HepG2 (cell line): ENCODE data around the gene PCAT6. TPM values are rescaled to one million over a fixed set of nuclear protein-coding genes. Genes with fewer than 3 reads are reported as not detected.

Source experiments
- ATAC-seq: fragments of 200-7000 bp; cut with Tn5 transposase; 3 replicates; pipeline ENCODE4 v1.9.1; 2020; ENCODE audit warnings: mild to moderate bottlenecking, moderate library complexity
- BruUV-seq: library from RNA; stranded (reverse); fragments of 400-500 nt; replicated peaks from 2 replicates; lab custom pipeline; 2021; lab: Mats Ljungman, UMichigan
- CTCF ChIA-PET: fragments of 300-600 bp; formaldehyde crosslinking; extraction: SDS; loops from one replicate; lab custom pipeline; 2021; ENCODE audit warnings: low total read pairs, inconsistent platforms, low intra/inter-chr PET ratio; lab: Yijun Ruan, JAX
- POLR2A ChIA-PET: fragments of 350-600 bp; sonication (Branson Sonifier 250); formaldehyde crosslinking; loops from one replicate; lab custom pipeline; 2020; ENCODE audit warnings: antibody characterized with exemption, inconsistent platforms; lab: Yijun Ruan, JAX
- DNase-seq: peaks from one replicate; pipeline ENCODE4 v3.0.0-alpha.2; 2015; ENCODE audit warnings: low spot score
- FAIRE-seq: peaks from 3 replicates; lab custom pipeline; 2011; peaks lifted over from hg19 to GRCh38; lab: Jason Lieb, UNC
- H2AFZ ChIP-seq: one replicate; pipeline ENCODE4 v1.6.1; 2011; ENCODE audit warnings: low read length, inconsistent platforms
- H3K27ac ChIP-seq: fragments of 300-600 bp; 3 replicates; pipeline ENCODE4 v1.8.0; 2011; ENCODE audit warnings: mixed run types, mild to moderate bottlenecking, mixed read lengths, low read length, inconsistent platforms; ENCODE audit not compliant: insufficient read depth; ENCODE audit errors: extremely low read length
- H3K27me3 ChIP-seq, 2 experiments: fragments of 200-600 bp in 1 of 2; 2 replicates in 1 of 2; 3 replicates in 1 of 2; pipeline versions ENCODE4 v1.6.0 to v1.8.0; 2011; ENCODE audit warnings: low read length in 2 of 2, mild to moderate bottlenecking in 2 of 2, moderate library complexity in 2 of 2, inconsistent platforms in 1 of 2; ENCODE audit not compliant: insufficient read depth in 2 of 2, control insufficient read depth in 1 of 2
- H3K36me3 ChIP-seq, 2 experiments: fragments of 200-600 bp in 1 of 2; replicated peaks in 1 of 2; 2 replicates in 1 of 2; 3 replicates in 1 of 2; pipeline versions ENCODE4 v1.5.1 to v1.8.0; 2011; ENCODE audit warnings: low read length in 2 of 2, inconsistent platforms in 1 of 2; ENCODE audit not compliant: insufficient read depth in 2 of 2, control insufficient read depth in 1 of 2
- H3K4me1 ChIP-seq: 2 replicates; pipeline ENCODE4 v1.5.1; 2012; ENCODE audit warnings: low read length, inconsistent platforms; ENCODE audit not compliant: insufficient read depth
- H3K4me2 ChIP-seq: 2 replicates; pipeline ENCODE4 v1.6.0; 2011; ENCODE audit warnings: low read depth, low read length, inconsistent platforms
- H3K4me3 ChIP-seq, 3 experiments: fragments of 200-600 bp in 1 of 3; sonication (generic), shearing (Covaris generic) in 1 of 3; replicated peaks in 1 of 3; 2 replicates each; pipeline ENCODE4 v1.5.1; 2011 to 2016; ENCODE audit warnings: low read length in 3 of 3, inconsistent platforms in 2 of 3, low read depth in 2 of 3, mild to moderate bottlenecking in 2 of 3, control low read depth in 1 of 3, mixed read lengths in 1 of 3; ENCODE audit not compliant: insufficient read depth in 1 of 3
- H3K79me2 ChIP-seq: one replicate; pipeline ENCODE4 v1.6.1; 2011; ENCODE audit warnings: low read length, inconsistent platforms; ENCODE audit not compliant: insufficient read depth
- H3K9ac ChIP-seq: 2 replicates; pipeline ENCODE4 v1.6.0; 2011; ENCODE audit warnings: mild to moderate bottlenecking, low read depth, low read length, inconsistent platforms; ENCODE audit not compliant: insufficient read depth
- H3K9me3 ChIP-seq: 2 replicates; pipeline ENCODE4 v1.5.1; 2012; ENCODE audit warnings: mild to moderate bottlenecking, low read length
- H4K20me1 ChIP-seq: 2 replicates; pipeline ENCODE4 v1.6.0; 2011; ENCODE audit warnings: inconsistent platforms, mild to moderate bottlenecking, low read length, moderate library complexity; ENCODE audit not compliant: insufficient read depth
- ATF6 ChIP-seq: sonication (generic); formaldehyde crosslinking; conservative IDR thresholded peaks from 2 replicates; pipeline ENCODE4 v1.4.0; 2020; ENCODE audit warnings: missing genetic modification reagents
- ELF3 ChIP-seq: IDR thresholded peaks from 2 replicates; pipeline ENCODE4 v1.6.1; 2016; ENCODE audit warnings: missing genetic modification reagents, missing compliant biosample characterization
- GZF1 ChIP-seq: sonication (generic); formaldehyde crosslinking; IDR thresholded peaks from 2 replicates; pipeline ENCODE4 v1.5.1; 2020; ENCODE audit warnings: mild to moderate bottlenecking, missing genetic modification reagents
- HIVEP1 ChIP-seq: sonication (generic); formaldehyde crosslinking; IDR thresholded peaks from 2 replicates; pipeline ENCODE4 v1.4.0; 2020; ENCODE audit warnings: mild to moderate bottlenecking, missing genetic modification reagents
- MAZ ChIP-seq, 2 experiments: sonication (generic) in 1 of 2; formaldehyde crosslinking in 1 of 2; IDR thresholded peaks; 2 replicates each; pipeline versions ENCODE4 v1.5.0 to v1.6.1; 2012 to 2020; ENCODE audit warnings: low read depth in 2 of 2, mild to moderate bottlenecking in 2 of 2, borderline replicate concordance in 1 of 2, improper control_type of control experiment in 1 of 2, low read length in 1 of 2, missing genetic modification reagents in 1 of 2, moderate library complexity in 1 of 2
- MTF1 ChIP-seq: sonication (generic); formaldehyde crosslinking; IDR thresholded peaks from 2 replicates; pipeline ENCODE4 v1.5.0; 2020; ENCODE audit warnings: missing genetic modification reagents
- SALL2 ChIP-seq: sonication (generic); formaldehyde crosslinking; IDR thresholded peaks from 2 replicates; pipeline ENCODE4 v1.8.1; 2023; ENCODE audit warnings: mild to moderate bottlenecking, missing genetic modification reagents, inconsistent platforms
- SMAD3 ChIP-seq: sonication (generic); formaldehyde crosslinking; IDR thresholded peaks from 2 replicates; pipeline ENCODE4 v1.4.0; 2020; ENCODE audit warnings: missing genetic modification reagents
- TGIF2 ChIP-seq: IDR thresholded peaks from 2 replicates; pipeline ENCODE4 v1.6.1; 2016; ENCODE audit warnings: control low read depth, missing compliant biosample characterization
- ZNF317 ChIP-seq: sonication (generic); formaldehyde crosslinking; IDR thresholded peaks from 2 replicates; pipeline ENCODE4 v1.5.0; 2020; ENCODE audit warnings: mild to moderate bottlenecking, missing genetic modification reagents
- ZNF446 ChIP-seq: sonication (generic); formaldehyde crosslinking; IDR thresholded peaks from 2 replicates; pipeline ENCODE4 v1.5.0; 2020; ENCODE audit warnings: mild to moderate bottlenecking, missing genetic modification reagents
- WGBS: methylation state at CpG from one replicate; pipeline ENCODE4 v1.1.6; 2017; ENCODE audit warnings: low lambda C conversion rate; 5-methylcytosine and 5-hydroxymethylcytosine counted together
- in situ Hi-C: cut with HindIII; loops from 2 replicates; pipeline ENCODE4 v1.10.0; 2017; ENCODE audit warnings: low pct_unique_long_range_greater_than_20kb; ENCODE audit not compliant: extremely low pct_ligation_motif_present
- intact Hi-C: fragments of 100-400 bp; cut with micrococcal nuclease; formaldehyde crosslinking; loops from one replicate; pipeline ENCODE4 v1.10.0; 2022; ENCODE audit not compliant: unreplicated experiment
- polyA plus RNA-seq, 8 experiments: library from polyadenylated mRNA; depleted of rRNA in 3 of 8; stranded (reverse) in 7 of 8; unstranded in 1 of 8; fragments of >200 nt; fragmentation: Illumina TruSeq in 4 of 8; extraction: Trizol in 4 of 8; gene quantifications; 2 replicates each; pipeline versions ENCODE4 v1.2.1 to v1.2.3, GENCODE V29; 2011 to 2016; ENCODE audit warnings: low read depth in 4 of 8, missing spikeins in 1 of 8, mixed read lengths in 1 of 8; ENCODE audit not compliant: insufficient read depth in 1 of 8
- total RNA-seq, 5 experiments: library from RNA; depleted of rRNA; stranded (reverse); fragments of >200 nt; fragmentation: Illumina TruSeq; extraction: Trizol; gene quantifications; 2 replicates each; pipeline ENCODE4 v1.2.3, GENCODE V29; 2016; ENCODE audit warnings: low read depth in 1 of 5
- TF ChIP-seq, protein P1 (sequence below): sonication (generic); formaldehyde crosslinking; IDR thresholded peaks from 2 replicates; pipeline ENCODE4 v1.4.0; 2020; ENCODE audit warnings: missing genetic modification reagents
- TF ChIP-seq, protein P2 (sequence below): sonication (generic); formaldehyde crosslinking; IDR thresholded peaks from 2 replicates; pipeline ENCODE4 v1.5.0; 2020; ENCODE audit warnings: missing genetic modification reagents
- TF ChIP-seq, protein P3 (sequence below): sonication (generic); formaldehyde crosslinking; IDR thresholded peaks from 2 replicates; pipeline ENCODE4 v1.5.1; 2020; ENCODE audit warnings: mild to moderate bottlenecking, missing genetic modification reagents, borderline replicate concordance

PCAT6 gene
- total and polyA plus RNA-seq, 2 of the 13 experiments (the other 11 are each of a cell fraction or from before 2014, with no cell fraction given), result 0.60 to 4.4 TPM

- DNase-seq, result no peak
- Histone ChIP-seq H2AFZ (no peak overlapping the region), H3K9ac (no peak overlapping the region), H3K9me3 (no peaks in the 10 kb centered on the region), H3K4me3 (no peak overlapping the region), H3K79me2 (no peaks in the 10 kb centered on the region), H3K4me2 (no peak overlapping the region), H3K36me3 (no peaks in the 10 kb centered on the region), H4K20me1 (no peaks in the 10 kb centered on the region), H3K4me1 (no peaks in the 10 kb centered on the region), H3K27me3 (peaks cover 0 to 4% of the 10 kb centered on the region in 2 experiments; a peak in 1 of 5 replicates), H3K27ac (no peak overlapping the region)
- no peak for ATAC-seq
- POLR2A ChIA-PET, result no interaction called here
- TF ChIP-seq, protein P1, sequence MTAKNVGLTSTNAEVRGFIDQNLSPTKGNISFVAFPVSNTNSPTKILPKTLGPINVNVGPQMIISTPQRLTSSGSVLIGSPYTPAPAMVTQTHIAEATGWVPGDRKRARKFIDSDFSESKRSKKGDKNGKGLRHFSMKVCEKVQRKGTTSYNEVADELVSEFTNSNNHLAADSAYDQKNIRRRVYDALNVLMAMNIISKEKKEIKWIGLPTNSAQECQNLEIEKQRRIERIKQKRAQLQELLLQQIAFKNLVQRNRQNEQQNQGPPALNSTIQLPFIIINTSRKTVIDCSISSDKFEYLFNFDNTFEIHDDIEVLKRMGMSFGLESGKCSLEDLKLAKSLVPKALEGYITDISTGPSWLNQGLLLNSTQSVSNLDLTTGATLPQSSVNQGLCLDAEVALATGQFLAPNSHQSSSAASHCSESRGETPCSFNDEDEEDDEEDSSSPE (CRISPR knock-in tag), result no peak
- TF ChIP-seq SALL2 (CRISPR knock-in tag) (no peak), HIVEP1 (CRISPR knock-in tag) (no peak), ZNF317 (CRISPR knock-in tag) (no peak), TGIF2 (CRISPR knock-in tag) (no peak), ELF3 (no peak), MAZ (IDR thresholded peaks at IDR 0.05; ENCODE audit: borderline replicate concordance, low read depth, low read length) (no peak), MAZ (CRISPR knock-in tag; IDR thresholded peaks at IDR 0.05; ENCODE audit: low read depth) (no peak), ATF6 (CRISPR knock-in tag) (no peak), SMAD3 (CRISPR knock-in tag) (no peak), MTF1 (CRISPR knock-in tag) (no peak), ZNF446 (no peak), GZF1 (CRISPR knock-in tag) (no peak)
- TF ChIP-seq, protein P2, sequence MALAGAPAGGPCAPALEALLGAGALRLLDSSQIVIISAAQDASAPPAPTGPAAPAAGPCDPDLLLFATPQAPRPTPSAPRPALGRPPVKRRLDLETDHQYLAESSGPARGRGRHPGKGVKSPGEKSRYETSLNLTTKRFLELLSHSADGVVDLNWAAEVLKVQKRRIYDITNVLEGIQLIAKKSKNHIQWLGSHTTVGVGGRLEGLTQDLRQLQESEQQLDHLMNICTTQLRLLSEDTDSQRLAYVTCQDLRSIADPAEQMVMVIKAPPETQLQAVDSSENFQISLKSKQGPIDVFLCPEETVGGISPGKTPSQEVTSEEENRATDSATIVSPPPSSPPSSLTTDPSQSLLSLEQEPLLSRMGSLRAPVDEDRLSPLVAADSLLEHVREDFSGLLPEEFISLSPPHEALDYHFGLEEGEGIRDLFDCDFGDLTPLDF, result no peak
- TF ChIP-seq, protein P3, sequence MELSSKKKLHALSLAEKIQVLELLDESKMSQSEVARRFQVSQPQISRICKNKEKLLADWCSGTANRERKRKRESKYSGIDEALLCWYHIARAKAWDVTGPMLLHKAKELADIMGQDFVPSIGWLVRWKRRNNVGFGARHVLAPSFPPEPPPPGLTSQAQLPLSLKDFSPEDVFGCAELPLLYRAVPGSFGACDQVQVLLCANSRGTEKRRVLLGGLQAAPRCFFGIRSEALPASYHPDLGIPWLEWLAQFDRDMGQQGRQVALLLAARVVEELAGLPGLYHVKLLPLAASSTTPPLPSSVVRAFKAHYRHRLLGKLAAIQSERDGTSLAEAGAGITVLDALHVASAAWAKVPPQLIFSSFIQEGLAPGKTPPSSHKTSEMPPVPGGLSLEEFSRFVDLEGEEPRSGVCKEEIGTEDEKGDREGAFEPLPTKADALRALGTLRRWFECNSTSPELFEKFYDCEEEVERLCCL (CRISPR knock-in tag), result no peak
- no peak for FAIRE-seq
- in situ Hi-C loops, result no loop called here
- BruUV-seq, result no TSS peak
- 41% methylated on average over 5 of the region's 5 CpGs for whole genome bisulfite sequencing
- intact Hi-C loops, result no loop called here
- CTCF ChIA-PET, result no interaction called here
Observed at GRCh38 chr1:202837746-202838262, 27.1 kb downstream of the PCAT6 start.
